ENCODE measurements around the gene RGS7.
"Not testable (repeated sequence)": the region's sequence is repeated elsewhere in the genome, so short reads cannot be mapped to it uniquely, and the experiment has no call there.

RGS7 gene

DNA sequence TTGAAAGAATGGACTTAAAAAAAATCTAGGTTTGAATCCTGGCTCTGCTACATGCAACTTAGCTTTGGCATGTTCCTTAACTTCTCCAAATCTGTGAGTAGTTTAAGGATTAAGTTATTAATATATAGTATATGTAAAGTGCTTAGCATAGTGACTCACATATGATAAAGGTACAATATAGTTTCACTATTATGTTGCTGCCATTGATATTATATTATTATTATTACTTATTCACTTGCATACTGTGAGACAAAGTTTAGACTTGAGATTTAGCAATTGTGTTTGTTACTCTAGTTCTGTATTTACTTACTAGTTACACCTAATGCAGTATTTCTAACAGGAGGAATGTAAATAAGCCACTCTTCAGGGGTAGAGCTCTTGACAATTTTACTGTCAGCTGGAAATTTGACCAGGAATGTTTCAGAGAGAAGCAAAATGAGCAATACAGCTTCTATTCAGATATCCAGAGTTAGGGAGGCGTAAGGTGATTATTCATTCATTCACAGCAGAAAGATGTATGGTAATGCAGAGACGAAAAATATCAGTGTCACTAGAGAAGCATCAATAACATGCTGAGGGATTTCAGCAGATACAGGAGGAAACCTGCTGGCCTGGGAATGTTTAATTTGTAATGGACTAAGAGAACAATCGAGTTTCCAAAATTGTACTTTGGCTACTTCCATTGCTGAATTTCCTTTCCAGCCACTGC is 25.5 kb downstream of the RGS7 start:
- no peak for DNase-seq

DNA sequence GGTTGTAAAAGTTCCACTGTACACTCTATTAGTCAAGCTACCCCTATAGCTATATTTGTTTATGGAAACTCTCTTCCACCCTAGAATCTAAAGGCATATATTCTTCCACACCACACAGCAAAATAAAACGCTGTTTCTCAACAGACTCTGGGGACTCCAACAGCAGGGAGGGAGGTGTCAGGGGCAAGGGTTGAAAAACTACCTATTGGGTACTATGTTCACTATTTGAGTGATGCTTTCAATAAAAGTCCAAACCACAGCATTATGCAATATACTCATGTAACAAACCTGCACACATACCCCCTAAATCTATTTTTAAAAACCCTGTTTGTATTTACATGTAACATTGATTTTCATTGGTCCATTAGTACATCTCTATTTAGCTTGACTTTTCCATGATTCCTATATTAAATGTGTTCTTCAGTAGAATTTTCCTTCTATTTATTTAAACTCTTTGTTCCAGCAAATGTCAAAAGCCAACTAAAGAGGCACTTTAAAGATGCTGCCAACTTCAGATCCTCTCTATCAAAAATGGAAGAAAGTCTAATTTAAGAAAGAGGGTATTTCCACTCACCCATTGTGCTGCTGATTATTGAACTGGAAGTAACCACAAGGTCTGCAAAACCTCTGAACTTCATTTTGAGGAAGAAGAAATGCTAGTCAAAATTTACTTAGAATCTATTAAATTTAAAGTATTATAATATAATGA is 26.2 kb downstream of the RGS7 start:
- no peak for DNase-seq

DNA sequence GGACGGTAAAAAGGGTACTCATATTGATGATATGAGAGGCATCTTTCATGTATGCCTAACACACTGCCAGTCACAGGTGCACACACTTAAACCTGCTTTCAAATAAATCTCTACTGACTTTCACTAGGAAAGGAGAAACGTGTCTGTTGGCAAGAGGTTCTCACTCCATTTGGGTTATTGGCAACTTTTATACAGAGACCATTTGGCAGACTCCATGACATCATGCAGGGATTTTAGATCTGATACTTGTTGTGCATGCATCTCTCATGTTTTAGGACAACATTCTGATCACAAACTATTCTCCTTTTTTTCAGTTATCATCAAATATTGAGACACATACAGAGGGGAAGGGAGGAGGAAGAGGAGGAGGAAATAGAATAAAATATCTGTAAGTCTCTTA is 31.5 kb downstream of the RGS7 start:
- DNase-seq, result no peak

DNA sequence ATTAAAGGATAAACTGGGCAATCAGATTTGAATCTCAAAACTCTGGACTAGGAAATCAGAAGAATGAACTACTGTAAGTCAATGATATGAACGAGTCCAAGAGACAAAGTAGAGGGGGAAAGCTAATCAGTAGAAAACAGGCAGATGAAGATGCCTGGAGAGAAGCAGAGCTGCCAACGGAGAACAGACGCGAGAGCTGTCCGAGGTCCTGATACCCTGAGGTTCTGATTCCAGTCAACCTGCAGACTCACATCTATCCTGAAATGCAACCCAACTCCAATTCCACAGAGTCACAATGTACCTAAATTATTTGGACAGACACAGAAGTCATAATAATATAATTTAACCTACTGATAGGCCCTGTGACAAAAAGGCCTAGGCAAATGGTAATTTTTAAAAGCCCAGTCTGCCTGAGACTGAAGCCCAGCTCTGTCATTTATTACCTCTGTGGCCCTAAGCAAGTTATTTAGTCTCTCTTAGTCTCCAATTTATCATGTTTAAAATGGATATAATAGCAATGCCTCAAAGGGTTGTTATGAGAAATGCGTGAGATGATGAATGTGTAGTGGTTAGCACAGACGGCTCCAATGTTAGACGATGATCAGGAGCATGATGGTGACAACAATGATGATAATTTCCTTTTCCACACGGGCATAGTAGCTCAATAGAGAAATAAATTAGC is 33.4 kb downstream of the RGS7 start:
- DNase-seq, result no peak

- no peak for DNase-seq
Observed at GRCh38 chr1:241317676-241318075, 39.3 kb downstream of the RGS7 start.

GRCh38 chr1:241316372-241316771 is 40.6 kb downstream of the RGS7 start:
- no peak for DNase-seq

GRCh38 chr1:241311056-241311746 is 45.8 kb downstream of the RGS7 start:
- no peak for DNase-seq

GRCh38 chr1:241310451-241310850 is 46.6 kb downstream of the RGS7 start:
- no peak for DNase-seq

DNA sequence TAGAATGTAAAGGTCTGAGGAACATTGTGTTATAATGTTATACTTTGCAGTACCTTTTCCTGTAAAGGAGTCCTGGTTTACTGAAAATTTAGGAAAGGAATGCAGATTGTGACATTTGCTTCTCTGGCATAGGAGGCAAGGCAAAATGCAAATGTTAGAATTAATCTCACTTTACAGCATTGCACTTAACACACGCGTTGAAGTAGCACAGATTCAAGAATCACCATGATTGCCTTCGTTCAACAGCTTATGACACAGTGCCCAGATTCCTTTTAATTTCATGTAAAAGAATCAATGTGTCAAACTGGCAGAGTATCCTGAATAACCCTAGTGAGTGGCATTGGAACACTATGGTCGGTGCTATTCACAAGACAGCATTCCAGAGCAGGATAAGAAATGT is 47.4 kb downstream of the RGS7 start:
- no peak for DNase-seq

DNA sequence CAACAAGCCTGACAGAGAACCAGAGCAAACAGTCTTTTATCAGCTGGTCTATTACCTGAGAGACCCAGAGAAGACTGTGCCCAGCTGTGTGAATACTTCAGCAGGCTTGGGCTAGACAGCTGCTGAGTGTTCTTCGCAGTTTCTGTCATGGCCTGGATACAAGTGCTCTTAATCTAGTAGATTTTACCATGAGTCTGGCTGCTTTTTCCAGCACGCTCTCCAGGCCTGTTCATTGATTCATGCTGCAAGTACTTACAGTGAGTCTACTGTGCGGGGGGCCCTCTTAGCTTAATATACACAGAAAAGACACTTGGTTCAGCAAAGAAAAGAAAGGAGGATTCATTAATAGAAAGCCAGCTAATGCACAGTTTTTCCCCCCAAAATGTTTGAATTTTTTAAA is 48.5 kb downstream of the RGS7 start:
- DNase-seq, result no peak

DNA sequence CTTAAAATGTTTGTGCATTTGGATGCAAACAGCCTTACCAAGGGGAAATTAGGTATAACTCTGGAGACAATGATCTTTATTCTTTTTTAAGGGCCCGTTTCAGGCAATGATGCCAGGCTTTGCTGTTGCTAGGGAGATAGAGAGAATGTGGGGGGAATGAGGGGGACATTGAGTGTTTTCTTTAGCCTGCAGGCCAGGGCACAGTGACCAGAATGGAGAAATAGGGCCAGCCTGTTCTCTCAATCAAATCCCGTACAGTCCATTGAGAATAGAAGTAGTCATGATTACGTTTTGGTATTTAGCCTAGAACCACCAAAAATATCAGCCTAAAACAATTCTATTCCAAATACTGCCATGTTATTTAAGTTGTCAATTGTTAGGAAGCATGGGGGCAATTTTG is 49.0 kb downstream of the RGS7 start:
- DNase-seq, result no peak

GRCh38 chr1:241306125-241306790 is 50.7 kb downstream of the RGS7 start:
- DNase-seq, result no peak

DNA sequence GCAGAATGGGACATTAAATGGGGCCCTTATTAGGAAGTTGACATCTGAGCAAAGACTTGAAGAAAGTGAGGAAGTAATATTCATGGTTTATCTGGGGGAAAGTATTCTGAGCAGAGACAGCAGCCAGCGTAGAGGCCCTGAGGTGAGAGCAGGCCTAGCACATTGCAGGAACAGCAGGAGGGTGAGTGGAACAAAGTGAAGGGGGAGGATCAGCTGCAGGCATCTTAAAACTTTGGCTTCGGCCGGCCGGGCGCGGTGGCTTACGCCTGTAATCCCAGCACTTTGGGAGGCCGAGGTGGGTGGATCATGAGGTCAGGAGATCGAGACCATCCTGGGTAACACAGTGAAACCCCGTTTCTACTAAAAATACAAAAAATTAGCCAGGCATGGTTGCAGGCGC is 55.0 kb downstream of the RGS7 start:
- not testable (repeated sequence) for DNase-seq

DNA sequence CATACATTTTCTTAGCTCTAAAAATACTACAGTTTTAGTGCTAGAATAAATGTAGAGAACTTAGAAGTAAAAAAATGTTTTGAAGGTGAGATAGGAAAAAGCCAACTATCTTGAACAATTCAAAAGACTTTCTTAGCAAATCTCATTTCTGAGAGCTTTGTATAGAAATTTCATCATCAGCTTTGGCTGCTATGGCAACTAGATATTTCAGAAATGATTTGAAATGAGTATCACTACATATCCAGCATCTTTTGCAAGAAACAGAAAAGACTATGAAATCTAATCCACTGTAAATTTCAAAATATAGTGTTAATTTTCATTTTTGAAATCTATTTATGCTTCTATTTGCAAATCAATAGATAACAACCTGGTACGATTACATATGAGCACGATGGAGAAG is 57.7 kb downstream of the RGS7 start:
- DNase-seq, result no peak

GRCh38 chr1:241292973-241293372 is 64.0 kb downstream of the RGS7 start:
- no peak for DNase-seq

- not testable (repeated sequence) for DNase-seq
Observed at GRCh38 chr1:241291548-241291947, 65.5 kb downstream of the RGS7 start.

GRCh38 chr1:241286486-241286885 is 70.5 kb downstream of the RGS7 start:
- no peak for DNase-seq

DNA sequence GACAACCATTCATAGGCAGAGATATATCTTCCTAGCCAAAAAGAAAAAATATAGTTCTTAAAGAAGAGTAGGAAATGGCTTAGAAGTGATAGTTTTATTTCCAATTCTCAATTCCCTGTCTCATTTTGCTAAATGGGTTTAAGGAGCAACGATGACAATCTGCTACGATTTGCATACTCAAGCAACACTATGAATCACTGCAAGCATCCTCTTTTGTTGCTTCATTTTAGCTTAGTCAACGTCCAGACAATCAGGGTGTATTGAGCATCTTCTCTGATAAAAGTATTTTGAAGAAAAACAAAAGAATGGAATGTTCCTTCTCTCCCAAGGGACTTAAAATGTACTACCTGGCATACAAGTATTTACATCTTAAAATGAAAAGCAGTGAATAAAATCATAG is 80.6 kb downstream of the RGS7 start:
- no peak for DNase-seq

GRCh38 chr1:241275981-241276380 is 81.0 kb downstream of the RGS7 start:
- DNase-seq, result no peak

DNA sequence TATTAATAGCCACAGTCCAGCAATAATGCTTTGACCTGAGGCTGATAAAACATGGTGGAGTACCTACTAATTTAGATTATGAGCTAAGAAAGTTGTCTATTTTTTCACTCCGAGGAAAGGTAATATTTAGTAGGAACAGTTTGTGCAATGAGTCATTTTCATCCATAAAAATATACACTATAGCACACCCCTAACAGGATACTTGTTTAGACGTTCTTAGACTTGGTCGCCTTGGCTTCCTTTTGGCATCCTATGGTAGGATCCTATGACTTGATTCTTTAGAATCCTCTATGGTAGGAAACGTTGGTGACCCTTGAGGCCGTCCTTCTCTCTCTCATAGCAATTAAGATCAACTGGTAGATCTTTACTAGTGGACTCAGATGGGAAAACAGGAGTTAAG is 81.8 kb downstream of the RGS7 start:
- no peak for DNase-seq

DNA sequence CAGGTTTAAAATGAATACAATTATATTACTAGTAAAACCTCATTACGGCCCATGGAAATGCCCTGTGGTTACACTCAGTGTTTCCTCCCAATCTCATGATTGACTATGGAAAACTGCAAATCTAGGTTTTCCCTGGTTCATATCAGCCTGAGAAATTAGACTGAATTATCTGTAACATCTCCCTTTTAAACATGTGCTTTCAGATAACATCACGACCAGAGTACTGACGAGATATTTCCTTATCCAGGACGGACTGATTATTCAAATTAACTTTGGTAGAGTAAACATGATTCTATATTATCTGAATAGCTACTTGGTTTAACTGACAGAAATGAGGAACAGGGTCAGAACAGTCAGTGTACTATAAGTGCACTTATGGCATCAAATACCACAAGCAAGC is 82.3 kb downstream of the RGS7 start:
- no peak for DNase-seq

DNA sequence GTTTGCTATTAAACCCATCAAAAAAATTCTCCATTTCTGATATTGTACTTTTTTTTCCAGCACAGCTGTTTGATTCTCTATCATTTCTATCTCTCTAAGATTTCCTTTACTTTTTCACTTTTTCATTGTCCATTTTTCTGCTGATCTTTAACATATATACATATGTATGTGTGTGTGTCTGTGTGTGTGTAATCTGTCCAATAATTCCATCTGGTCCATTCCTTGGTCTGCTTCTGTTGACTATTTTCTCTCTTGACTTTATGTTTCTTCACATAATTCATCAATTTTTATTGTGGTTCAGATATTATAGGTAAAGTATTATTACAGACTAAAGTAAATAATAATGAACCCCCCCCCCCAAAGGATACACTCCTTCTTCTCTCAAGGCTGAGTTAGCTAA is 84.2 kb downstream of the RGS7 start:
- DNase-seq, result no peak

DNA sequence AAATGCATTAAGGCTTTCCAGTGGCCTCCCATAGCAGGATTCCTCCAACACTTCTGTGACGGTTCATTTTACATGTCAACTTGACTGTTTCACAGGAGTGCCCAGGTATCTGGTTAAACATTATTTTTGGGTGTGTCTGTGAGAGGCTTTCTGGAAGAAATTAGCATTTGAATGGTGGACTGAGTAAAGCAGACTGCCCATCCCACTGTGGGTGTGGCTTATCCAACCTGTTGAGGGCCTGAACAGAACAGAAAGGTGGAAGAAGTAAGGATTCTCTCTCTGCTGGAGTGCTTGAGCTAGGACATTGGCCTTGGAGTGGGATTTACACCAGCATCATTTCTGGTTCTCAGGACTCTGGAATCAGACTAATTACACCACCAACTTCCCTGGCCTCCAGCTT is 85.6 kb downstream of the RGS7 start:
- DNase-seq, result no peak
